Endodermal cell (in vitro differentiated cells): ENCODE results near the gene KRT74. TPM values are rescaled to one million over a fixed set of nuclear protein-coding genes. Genes with fewer than 3 reads are reported as not detected.

Experiments
- DNase-seq: peaks from one replicate; pipeline ENCODE4 v3.0.0-alpha.2; 2017
- H3K27ac ChIP-seq: 2 replicates; pipeline ENCODE4 v1.5.1; 2013; ENCODE audit warnings: mild to moderate bottlenecking, low read depth, low read length, moderate library complexity
- H3K27me3 ChIP-seq: 2 replicates; pipeline ENCODE4 v1.6.1; 2013; ENCODE audit warnings: mild to moderate bottlenecking, low read length, moderate library complexity; ENCODE audit not compliant: insufficient read depth, control insufficient read depth, poor library complexity, severe bottlenecking
- H3K36me3 ChIP-seq: 2 replicates; pipeline ENCODE4 v1.7.0; 2013; ENCODE audit warnings: mild to moderate bottlenecking, low read length, moderate library complexity; ENCODE audit not compliant: control insufficient read depth, insufficient read depth
- H3K4me1 ChIP-seq: one replicate; pipeline ENCODE4 v1.7.0; 2013; ENCODE audit warnings: low read length; ENCODE audit not compliant: control insufficient read depth, insufficient read depth
- H3K4me3 ChIP-seq: 2 replicates; pipeline ENCODE4 v1.5.1; 2013; ENCODE audit warnings: mild to moderate bottlenecking, low read length, moderate library complexity
- H3K9ac ChIP-seq: 2 replicates; pipeline ENCODE4 v1.6.1; 2013; ENCODE audit warnings: mild to moderate bottlenecking, low read length, moderate library complexity; ENCODE audit not compliant: poor library complexity, severe bottlenecking; ENCODE audit errors: extremely low read depth
- H3K9me3 ChIP-seq: 2 replicates; pipeline ENCODE4 v1.6.1; 2013; ENCODE audit warnings: mild to moderate bottlenecking, low read length, moderate library complexity; ENCODE audit not compliant: control insufficient read depth
- H3K27ac Mint-ChIP-seq: 2 replicates; pipeline ENCODE4 v1.8.0; 2020; ENCODE audit warnings: mixed read lengths
- H3K27me3 Mint-ChIP-seq: 2 replicates; pipeline ENCODE4 v1.8.0; 2021; ENCODE audit warnings: mild to moderate bottlenecking, mixed read lengths; ENCODE audit not compliant: insufficient read depth
- H3K36me3 Mint-ChIP-seq: 2 replicates; pipeline ENCODE4 v1.8.0; 2020; ENCODE audit warnings: low read depth, mixed read lengths
- H3K4me1 Mint-ChIP-seq: 2 replicates; pipeline ENCODE4 v1.8.0; 2020; ENCODE audit warnings: mixed read lengths
- H3K4me3 Mint-ChIP-seq: 2 replicates; pipeline ENCODE4 v1.8.0; 2020; ENCODE audit warnings: mild to moderate bottlenecking, moderate library complexity, mixed read lengths
- H3K9me3 Mint-ChIP-seq: 2 replicates; pipeline ENCODE4 v1.8.0; 2020; ENCODE audit warnings: mild to moderate bottlenecking, mixed read lengths
- WGBS, 2 experiments: methylation state at CpG; one replicate each; pipeline versions ENCODE4 v1.1.5 to v1.1.7; 2013; ENCODE audit warnings: missing lambda C conversion rate in 2 of 2, mixed read lengths in 1 of 2; ENCODE audit not compliant: insufficient coverage in 1 of 2, insufficient read length in 1 of 2; 5-methylcytosine and 5-hydroxymethylcytosine counted together
- total RNA-seq, 2 donors: library from RNA; stranded (reverse); fragmentation: NEBNext Ultra II Directional in 1 of 2; extraction: Animal tissue kit (Norgen Biotek cat#: 25700) in 1 of 2; gene quantifications; 2 replicates in 1 of 2; 3 replicates in 1 of 2; pipeline ENCODE4 v1.2.1, GENCODE V29; 2021
- TF ChIP-seq, protein P1 (sequence below): fragments of 200-600 bp; sonication (generic); conservative IDR thresholded peaks from 2 replicates; pipeline ENCODE4 v1.5.0; 2021; ENCODE audit warnings: antibody characterized with exemption, mild to moderate bottlenecking

Gene KRT74
- total RNA-seq, 2 donors from 2014 or later, result not detected

- Mint-ChIP-seq H3K27ac (no peak overlapping the region), H3K4me3 (no peak overlapping the region), H3K36me3 (no peaks in the 10 kb centered on the region), H3K4me1 (peaks cover 4% of the 10 kb centered on the region), H3K9me3 (peaks cover under 1% of the 10 kb centered on the region), H3K27me3 (peaks cover 25% of the 10 kb centered on the region)
- Histone ChIP-seq H3K36me3 (no peaks in the 10 kb centered on the region), H3K9ac (no peak overlapping the region), H3K9me3 (no peaks in the 10 kb centered on the region), H3K27ac (no peak overlapping the region), H3K4me3 (no peak overlapping the region), H3K4me1 (no peaks in the 10 kb centered on the region), H3K27me3 (no peaks in the 10 kb centered on the region)
- DNase-seq, result peak; percentile 38
- TF ChIP-seq, protein P1, sequence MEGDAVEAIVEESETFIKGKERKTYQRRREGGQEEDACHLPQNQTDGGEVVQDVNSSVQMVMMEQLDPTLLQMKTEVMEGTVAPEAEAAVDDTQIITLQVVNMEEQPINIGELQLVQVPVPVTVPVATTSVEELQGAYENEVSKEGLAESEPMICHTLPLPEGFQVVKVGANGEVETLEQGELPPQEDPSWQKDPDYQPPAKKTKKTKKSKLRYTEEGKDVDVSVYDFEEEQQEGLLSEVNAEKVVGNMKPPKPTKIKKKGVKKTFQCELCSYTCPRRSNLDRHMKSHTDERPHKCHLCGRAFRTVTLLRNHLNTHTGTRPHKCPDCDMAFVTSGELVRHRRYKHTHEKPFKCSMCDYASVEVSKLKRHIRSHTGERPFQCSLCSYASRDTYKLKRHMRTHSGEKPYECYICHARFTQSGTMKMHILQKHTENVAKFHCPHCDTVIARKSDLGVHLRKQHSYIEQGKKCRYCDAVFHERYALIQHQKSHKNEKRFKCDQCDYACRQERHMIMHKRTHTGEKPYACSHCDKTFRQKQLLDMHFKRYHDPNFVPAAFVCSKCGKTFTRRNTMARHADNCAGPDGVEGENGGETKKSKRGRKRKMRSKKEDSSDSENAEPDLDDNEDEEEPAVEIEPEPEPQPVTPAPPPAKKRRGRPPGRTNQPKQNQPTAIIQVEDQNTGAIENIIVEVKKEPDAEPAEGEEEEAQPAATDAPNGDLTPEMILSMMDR, result no peak
- 94% methylated on average over 3 of the region's 3 CpGs for WGBS, 2 experiments
These were observed 11.4 kb upstream of the KRT74 start for GRCh38 chr12:52585066-52585465.

DNA sequence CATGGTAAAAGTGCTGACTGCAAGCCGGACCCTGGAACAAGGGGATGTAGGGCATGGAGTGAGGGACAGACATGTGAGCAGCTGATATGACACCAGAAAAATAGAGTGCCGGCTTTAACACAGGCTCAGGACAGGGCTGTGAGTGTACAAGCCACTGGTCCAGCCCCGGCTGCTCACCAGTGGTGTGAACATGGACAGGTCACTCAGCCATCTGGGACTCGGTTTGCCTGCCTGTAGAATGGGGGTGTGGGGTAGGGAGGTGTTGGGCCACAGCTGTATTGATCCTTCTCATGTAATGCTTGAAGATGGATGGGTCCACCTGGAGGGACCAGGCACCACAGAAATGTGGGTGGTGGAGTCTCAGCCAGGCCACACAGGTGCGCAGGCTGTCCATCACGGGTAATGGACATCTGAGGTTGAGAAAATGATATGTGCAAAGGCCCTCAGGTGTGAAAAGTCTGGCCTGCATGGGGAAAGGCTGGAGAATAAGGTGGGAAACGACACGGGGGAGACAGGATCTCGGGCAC is 10.6 kb upstream of the KRT74 start:
- H3K9me3 ChIP-seq, result no peaks in the 10 kb centered on the region
- peak; percentile 31 for DNase-seq
- H3K27ac Mint-ChIP-seq, result no peak overlapping the region
- no peaks in the 10 kb centered on the region for H3K27me3 ChIP-seq
- peaks cover 4% of the 10 kb centered on the region for H3K4me1 Mint-ChIP-seq
- TF ChIP-seq, protein P1, result no peak
- 84 to 89% methylated on average over 7 to 9 of the region's 9 CpGs for WGBS, 2 experiments
- H3K27ac ChIP-seq, result no peak overlapping the region
- no peaks in the 10 kb centered on the region for H3K36me3 ChIP-seq
- H3K9me3 Mint-ChIP-seq, result no peaks in the 10 kb centered on the region
- H3K4me3 Mint-ChIP-seq, result no peak overlapping the region
- H3K4me3 ChIP-seq, result no peak overlapping the region
- H3K27me3 Mint-ChIP-seq, result peaks cover 20% of the 10 kb centered on the region
- H3K9ac ChIP-seq, result no peak overlapping the region
- no peaks in the 10 kb centered on the region for H3K36me3 Mint-ChIP-seq
- no peaks in the 10 kb centered on the region for H3K4me1 ChIP-seq

- Mint-ChIP-seq H3K36me3 (no peaks in the 10 kb centered on the region), H3K4me1 (peaks cover 4% of the 10 kb centered on the region), H3K27me3 (peaks cover 19% of the 10 kb centered on the region), H3K4me3 (no peak overlapping the region), H3K9me3 (no peaks in the 10 kb centered on the region), H3K27ac (no peak overlapping the region)
- H3K4me3 ChIP-seq, result no peak overlapping the region
- TF ChIP-seq, protein P1, result peak; percentile 86
- no peak overlapping the region for H3K9ac ChIP-seq
- peak; percentile 95 for DNase-seq
- 13 to 28% methylated on average over 6 to 7 of the region's 7 CpGs for WGBS, 2 experiments
- H3K27me3 ChIP-seq, result no peaks in the 10 kb centered on the region
- H3K27ac ChIP-seq, result no peak overlapping the region
- H3K36me3 ChIP-seq, result no peaks in the 10 kb centered on the region
- no peaks in the 10 kb centered on the region for H3K4me1 ChIP-seq
- H3K9me3 ChIP-seq, result no peaks in the 10 kb centered on the region
These were observed 9.4 kb upstream of the KRT74 start for GRCh38 chr12:52582971-52583456.
